Activated CD8-positive, alpha-beta memory T cell treated with anti-CD3 and anti-CD28 coated beads for 36 hours (primary cell): ENCODE measurements around the gene ZNF692. TPM values are rescaled to one million over a fixed set of nuclear protein-coding genes. Genes with fewer than 3 reads are reported as not detected.
"Not testable (repeated sequence)": the region's sequence is repeated elsewhere in the genome, so short reads cannot be mapped to it uniquely, and the experiment has no call there.

Experiments
- CTCF ChIA-PET: fragments of 350-600 bp; sonication (Branson Sonifier 250); formaldehyde crosslinking; loops from one replicate; lab custom pipeline; 2021; ENCODE audit warnings: antibody characterized with exemption; lab: Charles Lee
- POLR2A ChIA-PET: fragments of 350-600 bp; sonication (Branson Sonifier 250); formaldehyde crosslinking; loops from one replicate; lab custom pipeline; 2021; ENCODE audit warnings: antibody characterized with exemption; lab: Charles Lee
- total RNA-seq, 2 experiments: library from RNA; stranded (reverse); gene quantifications; one replicate each; pipeline ENCODE4 v1.2.3, GENCODE V29; 2021

Gene ZNF692
- total RNA-seq, 2 experiments from 2014 or later = 69.4 to 75.9 TPM

DNA sequence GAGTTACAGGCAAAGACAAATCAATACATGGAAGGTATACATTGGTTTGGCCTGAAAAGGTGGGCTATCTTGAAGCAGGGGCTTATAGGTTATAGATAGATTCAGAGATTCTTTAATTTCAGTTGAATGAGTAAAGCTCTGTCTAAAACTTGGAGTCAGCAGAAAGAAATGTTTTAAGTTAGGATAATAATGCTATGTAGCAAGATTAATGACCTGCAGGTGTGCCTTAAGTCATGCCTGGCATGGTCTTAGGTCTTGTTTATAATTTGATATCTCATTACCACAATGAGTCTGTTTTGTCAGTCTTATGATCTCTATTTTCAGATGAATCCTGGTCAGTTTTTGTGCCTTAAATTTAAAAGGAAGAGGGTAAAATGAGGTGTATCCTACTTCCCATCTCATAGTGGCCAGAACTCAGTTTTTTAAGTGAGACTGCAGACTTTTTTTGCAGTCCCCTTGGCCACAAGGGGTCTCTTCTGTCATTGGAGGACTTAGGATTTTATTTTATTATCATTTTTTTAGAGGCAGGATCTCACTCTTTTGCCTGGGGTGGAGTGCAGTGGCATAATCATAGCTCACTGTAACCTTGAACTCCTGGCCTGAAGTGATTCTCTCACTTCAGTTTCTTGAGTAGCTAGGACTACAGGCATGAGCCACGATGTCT is 25.9 kb upstream of the ZNF692 start:
- CTCF ChIA-PET = no interaction called here

DNA sequence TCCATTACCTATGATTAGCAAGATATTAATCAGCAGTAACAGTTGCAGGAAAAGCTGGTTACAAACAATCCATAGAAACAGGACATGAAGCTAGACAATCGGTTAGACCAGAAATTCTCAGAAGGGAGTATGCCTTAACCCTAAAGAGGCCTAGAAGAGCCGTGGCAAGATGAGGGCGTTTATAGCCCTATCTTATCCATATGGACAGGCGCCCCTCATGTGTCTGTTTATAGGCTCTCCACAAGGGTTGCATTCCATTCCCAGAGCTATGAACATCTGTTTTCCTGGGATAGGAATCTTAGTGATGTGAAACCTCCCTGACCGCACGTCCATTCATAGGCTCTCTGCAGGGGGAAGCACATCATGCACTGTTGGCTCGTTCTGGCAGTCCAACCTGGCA is 23.5 kb upstream of the ZNF692 start:
- POLR2A ChIA-PET, CTCF ChIA-PET: not testable (repeated sequence)

More for the DNA sequence above, 25.9 kb upstream of the ZNF692 start:
- POLR2A ChIA-PET = interaction anchor here (1.5 kb wide), 1 partner anchor 11 kb away, joined by 4 read pairs; no protein-coding TSS in a partner anchor

DNA sequence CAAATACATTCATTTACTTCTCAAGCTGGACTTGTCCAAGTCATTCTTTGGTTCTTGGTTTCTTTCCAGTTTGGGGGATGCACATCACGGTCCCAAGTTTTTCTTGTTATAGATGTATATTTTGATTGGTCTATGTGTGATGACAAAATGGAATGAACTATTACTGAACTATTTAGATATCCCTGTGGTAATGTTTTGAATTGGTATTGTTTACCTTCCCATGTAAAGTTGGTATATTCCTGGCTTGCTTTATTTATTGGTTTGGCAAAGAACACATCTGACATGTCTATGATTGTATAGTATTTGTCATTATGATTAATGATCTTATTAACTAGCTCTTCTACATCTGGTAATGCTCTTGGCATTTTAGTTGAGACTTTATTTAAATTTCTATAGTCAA is 22.4 kb upstream of the ZNF692 start:
- CTCF ChIA-PET = no interaction called here
- POLR2A ChIA-PET = no interaction called here

DNA sequence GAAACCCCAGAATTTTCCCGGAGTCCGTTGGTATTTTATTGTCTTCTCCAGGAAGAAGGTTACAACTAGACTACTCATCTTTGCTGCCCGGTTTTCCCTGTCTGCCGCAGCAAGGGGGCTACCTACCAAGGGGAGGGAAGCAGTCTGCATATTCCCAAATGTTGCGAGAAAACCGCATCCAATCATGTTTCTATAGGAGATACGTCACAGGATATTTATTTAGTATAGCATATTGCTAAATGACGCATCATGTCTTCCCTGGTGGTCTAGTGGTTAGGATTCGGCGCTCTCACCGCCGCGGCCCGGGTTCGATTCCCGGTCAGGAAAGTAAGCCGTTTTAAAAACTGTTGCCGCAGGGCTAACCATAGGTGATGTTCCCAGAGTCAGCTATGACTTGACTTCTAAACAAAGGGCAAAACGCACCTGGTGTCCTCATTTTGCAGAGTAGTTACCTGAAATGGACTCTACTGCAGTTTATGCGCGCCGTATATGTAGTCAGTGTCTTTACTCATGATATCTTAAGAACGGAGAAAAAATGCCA is 15.2 kb upstream of the ZNF692 start:
- ChIA-PET POLR2A (interaction anchor here (1.5 kb wide), 1 partner anchor 12 kb away, joined by 4 read pairs; no protein-coding TSS in a partner anchor), CTCF (interaction anchor here (0.8 to 3.0 kb wide), 5 partner anchors 12 to 48 kb away, joined by 3 to 17 read pairs (median 4); partner anchors contain the start of genes ZNF672 and ZNF692)

DNA sequence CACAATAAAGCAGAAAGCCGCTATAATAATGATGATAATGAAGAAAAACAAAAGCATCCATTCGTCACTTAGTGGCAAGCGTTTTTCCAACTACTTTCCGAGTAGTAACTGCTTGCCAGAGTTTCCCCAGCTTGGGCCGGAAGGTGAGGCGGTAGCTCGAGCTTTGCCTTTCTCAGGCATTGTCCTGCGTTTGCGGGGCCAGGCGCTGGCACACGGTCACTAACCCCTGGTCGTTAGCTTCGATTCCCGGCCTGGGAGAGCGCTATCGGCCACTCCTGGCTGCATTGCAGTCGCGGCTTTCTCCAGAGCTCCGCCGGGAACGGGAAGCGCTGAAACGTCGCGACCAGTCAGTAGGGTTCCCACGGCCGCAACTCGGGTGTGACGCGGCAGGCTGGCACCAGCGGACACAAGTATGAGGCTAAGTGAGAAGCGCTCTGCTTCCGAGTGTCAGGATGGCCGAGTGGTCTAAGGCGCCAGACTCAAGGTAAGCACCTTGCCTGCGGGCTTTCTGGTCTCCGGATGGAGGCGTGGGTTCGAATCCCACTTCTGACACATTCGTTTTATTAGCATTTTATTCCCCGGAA is 14.6 kb upstream of the ZNF692 start:
- ChIA-PET CTCF (interaction anchor here (0.8 to 3.0 kb wide), 5 partner anchors 12 to 47 kb away, joined by 3 to 17 read pairs (median 4); partner anchors contain the start of genes ZNF672 and ZNF692), POLR2A (interaction anchor here (1.2 to 1.5 kb wide), 2 partner anchors 12 to 15 kb away, joined by 4 to 5 read pairs; partner anchors contain the start of gene ZNF692)

DNA sequence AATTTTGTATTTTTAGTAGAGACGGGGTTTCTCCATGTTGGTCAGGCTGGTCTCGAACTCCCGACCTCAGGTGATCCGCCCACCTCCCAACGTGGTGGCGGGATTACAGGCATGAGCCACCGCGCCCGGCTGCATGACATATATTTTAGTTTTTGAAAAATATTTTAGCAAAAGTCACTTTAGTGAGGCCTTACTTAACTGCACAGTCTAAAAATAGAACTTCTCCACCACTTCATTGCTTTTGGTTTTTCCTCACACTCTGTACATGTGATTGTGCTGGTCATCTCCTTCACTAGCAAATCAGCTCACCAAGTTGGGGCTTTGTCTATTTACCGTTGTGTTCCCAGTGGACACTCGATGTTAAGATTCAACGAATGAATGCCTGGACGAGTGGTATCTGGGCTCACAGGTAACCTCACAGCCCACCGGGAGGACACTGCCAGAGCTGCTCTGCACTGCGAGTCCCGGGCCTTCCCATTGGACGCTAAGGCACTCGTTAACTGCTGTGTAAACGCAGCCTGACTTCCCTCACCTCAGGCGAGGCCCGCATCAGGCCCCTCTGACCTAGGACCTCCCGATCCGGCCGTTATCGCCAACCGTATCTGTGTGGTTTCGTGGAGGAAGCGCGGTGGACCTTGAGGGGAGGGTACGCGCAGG is 14.0 kb upstream of the ZNF692 start:
- POLR2A ChIA-PET = interaction anchor here (0.8 to 1.2 kb wide), 2 partner anchors 13 to 14 kb away, joined by 3 to 5 read pairs; partner anchors contain the start of gene ZNF692

DNA sequence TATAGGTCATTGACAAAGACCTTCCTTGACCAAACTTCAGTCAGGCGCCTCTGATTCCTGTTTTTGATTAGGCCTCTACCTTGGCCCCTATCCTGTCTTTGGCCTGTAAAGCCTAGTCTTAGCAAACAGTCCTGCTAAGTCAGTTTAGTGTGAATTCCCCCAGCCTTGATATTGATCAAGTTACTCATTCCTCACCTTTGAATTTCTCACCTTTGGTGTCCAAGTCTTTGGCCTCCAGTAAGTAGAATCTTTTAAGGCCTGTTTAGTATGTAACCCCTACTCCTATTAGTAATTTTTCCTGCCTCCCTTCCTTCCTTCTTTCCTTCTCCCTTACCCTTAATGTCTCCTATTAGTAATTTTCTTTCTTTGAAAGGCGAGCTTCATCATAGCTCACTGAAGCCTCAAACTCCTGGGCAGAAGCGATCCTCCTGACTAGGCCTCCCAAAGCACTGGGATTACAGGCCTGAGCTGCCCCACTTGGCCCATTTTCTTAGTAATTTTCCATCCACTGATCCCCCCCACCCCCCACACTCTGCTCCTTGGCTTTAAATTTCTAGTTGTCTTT is 13.0 kb upstream of the ZNF692 start:
- POLR2A ChIA-PET = no interaction called here
- CTCF ChIA-PET = interaction anchor here (3.0 kb wide), 1 partner anchor 13 kb away, joined by 17 read pairs; the partner anchor contains the start of gene ZNF692

More for the DNA sequence above, 14.0 kb upstream of the ZNF692 start:
- CTCF ChIA-PET = interaction anchor here (1.3 to 3.0 kb wide), 3 partner anchors 14 to 46 kb away, joined by 4 to 17 read pairs (median 8); partner anchors contain the start of genes ZNF672 and ZNF692

DNA sequence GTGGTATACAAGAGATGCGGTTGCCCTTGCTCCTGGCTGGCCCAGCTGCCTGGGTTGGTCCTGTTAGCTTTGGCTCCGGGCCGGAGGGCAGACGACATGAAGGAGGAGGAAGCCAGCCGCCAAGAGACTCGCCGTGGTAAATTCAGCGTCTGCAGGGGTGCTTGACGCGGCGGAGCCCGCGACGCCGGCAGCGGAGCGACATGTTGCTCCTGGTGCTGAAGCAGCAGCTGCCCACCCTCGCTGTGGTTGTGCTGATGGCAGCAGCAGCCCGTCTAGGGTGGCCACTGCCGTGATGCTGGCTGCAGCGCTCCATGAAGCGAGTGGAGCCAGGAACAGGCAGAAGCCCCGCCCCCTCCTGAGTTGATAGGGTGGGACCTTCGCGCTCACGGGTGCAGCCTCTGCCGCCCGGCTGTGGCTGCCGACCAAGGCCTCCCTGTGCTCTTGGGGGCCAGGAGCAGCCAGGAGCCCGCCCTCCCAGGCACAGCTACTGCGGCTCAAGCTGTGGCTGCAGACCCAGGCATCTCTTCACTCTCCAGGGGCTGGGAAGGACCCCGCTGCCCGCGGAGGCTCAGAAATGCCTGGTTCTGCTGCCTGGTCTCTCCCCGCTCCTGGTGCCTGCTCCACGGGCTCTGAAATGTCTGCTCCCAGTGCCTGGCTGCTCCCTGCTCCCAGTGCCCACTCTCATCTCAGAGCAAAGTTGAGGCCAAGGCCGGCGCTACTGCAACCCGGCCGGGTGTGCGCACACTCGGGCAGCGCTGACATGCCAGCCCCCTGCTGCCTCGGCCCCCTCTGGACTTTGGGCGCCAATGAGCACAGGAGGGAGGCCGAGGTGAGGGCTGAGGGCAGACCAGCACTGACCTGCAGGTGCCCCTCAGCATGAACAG is 4.4 kb upstream of the ZNF692 start:
- POLR2A ChIA-PET = interaction anchor here (0.9 kb wide), 1 partner anchor 25 kb away, joined by 4 read pairs; the partner anchor contains the start of gene ZNF672
- CTCF ChIA-PET = no interaction called here

DNA sequence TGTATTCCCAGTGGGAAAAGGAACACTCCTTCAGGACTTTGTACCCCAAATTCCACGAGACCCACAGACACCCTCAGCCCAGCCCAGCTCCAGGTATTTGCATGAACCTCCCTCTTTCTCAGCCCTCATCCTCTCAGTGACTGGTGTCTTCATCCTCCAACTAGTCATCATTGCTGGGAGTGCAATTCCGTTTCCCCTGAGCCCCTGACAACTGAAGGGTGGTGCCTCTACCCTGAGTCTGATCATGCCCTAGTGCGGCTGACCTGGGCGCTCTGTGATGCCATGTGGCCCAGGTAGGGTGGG is 3.8 kb upstream of the ZNF692 start:
- POLR2A ChIA-PET = no interaction called here
- CTCF ChIA-PET = interaction anchor here (1.5 kb wide), 1 partner anchor 25 kb away, joined by 4 read pairs; the partner anchor contains the start of gene ZNF672

DNA sequence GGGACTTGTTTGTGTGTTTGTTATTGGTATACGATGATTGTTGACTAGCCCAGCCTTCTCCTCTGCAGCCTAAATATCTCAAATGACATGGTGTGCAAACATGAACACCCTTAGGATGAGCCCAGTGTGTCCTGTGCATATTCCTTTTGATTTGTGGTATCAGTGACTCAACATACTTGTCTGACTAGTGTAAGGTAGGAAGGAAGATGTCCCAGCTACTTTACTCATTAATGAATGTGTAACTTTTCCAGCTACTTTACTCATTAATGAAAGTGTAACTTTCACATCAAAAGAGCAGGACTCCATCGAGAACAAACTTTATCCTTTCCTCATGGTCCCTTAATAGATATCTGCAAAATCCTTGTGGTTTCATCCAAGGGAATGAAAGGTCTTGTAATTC is 2.7 kb upstream of the ZNF692 start:
- POLR2A ChIA-PET = no interaction called here
- CTCF ChIA-PET = interaction anchor here (1.0 to 1.5 kb wide), 2 partner anchors 12 to 24 kb away, joined by 3 to 4 read pairs; partner anchors contain the start of gene ZNF672

DNA sequence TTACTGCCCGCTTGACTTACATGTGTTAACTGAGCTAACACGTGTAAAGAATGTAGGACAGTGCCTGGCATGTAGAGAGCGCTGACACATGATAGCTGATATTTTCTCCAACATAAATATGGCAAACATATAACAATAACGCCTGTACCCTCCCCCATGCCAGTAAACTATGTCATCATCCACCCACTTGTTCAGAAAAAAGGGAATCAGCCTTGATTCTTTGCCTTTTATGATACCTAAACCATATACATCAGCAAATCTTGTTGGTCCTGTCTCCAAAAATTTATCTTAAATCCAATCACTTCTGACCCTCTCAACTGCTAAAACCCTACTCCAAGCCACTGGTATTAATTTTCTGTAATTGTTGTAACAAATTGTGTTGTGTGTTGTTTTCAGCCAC is 1.1 kb upstream of the ZNF692 start:
- CTCF ChIA-PET = interaction anchor here (2.2 to 2.6 kb wide), 2 partner anchors 13 to 34 kb away, joined by 9 to 17 read pairs; partner anchors contain the start of gene SH3BP5L
- POLR2A ChIA-PET = interaction anchor here (0.5 to 2.4 kb wide), 4 partner anchors 11 to 34 kb away, joined by 3 to 23 read pairs (median 6); partner anchors contain the start of genes SH3BP5L and ZNF672

DNA sequence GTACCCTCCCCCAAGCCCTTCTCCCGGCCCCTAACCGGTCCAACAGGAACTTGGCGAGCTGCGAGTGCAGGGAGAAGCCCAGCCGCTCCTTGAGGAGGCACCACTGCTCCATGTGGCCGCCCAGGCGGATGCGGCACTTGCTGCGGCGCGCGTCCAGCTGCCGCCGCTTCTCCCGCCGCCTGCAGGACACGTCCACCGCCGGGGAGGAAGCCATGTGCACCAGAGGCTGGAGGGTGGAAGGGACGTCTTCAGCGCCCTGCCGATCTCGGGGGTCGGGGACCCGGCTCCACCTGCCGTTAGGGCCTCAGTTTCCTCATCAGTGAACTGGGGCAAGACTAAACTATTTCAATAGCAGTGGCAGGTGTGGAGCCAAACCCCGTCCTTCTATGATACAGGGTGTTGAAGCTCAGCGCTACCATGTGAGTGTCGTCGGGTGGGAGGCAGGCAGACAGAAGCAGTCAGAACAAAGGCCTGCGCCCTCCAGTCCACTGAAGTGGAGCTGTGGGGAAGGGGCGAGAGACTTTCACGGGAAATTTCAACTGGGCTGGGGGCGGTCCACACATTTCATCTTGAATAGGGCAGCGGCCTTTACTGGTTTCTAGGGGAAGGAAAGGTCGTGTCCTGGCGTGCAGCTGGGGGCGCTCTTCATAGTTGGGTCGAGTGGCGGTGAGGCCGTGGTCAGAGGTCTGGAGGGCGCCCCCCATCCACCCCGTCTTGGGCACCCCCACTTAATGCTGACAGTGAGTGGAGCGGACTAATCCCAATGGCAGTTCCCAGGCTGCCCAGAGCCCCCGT is 592 bp downstream of the ZNF692 start:
- ChIA-PET CTCF (interaction anchor here (0.6 to 2.6 kb wide), 9 partner anchors 8 to 66 kb away, joined by 3 to 17 read pairs (median 5); partner anchors contain the start of gene SH3BP5L), POLR2A (interaction anchor here (0.8 to 2.4 kb wide), 6 partner anchors 8 to 48 kb away, joined by 3 to 23 read pairs (median 4); partner anchors contain the start of genes SH3BP5L and ZNF672)

DNA sequence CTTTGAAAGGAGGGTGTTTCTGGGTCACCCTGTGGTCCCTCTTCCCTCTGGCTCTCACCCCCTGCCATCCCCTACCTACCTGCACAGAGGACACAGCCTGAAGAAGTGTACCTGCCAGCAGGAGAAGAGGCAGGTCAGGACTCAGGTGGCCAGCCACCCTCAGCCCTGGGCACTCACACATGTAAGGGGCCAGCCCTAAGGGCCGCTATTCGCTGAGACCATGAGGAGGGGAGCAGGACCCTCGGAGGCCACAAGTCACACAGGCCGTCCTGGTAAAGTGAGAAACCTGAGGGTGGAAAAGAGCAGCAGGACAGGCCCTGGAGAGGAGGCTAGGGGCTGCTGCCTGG is 1.2 kb downstream of the ZNF692 start:
- ChIA-PET POLR2A (interaction anchor here (1.1 to 2.4 kb wide), 3 partner anchors 8 to 32 kb away, joined by 3 to 23 read pairs (median 10); partner anchors contain the start of genes SH3BP5L and ZNF672), CTCF (interaction anchor here (1.5 to 2.6 kb wide), 5 partner anchors 15 to 51 kb away, joined by 5 to 17 read pairs (median 9); partner anchors contain the start of gene SH3BP5L)

DNA sequence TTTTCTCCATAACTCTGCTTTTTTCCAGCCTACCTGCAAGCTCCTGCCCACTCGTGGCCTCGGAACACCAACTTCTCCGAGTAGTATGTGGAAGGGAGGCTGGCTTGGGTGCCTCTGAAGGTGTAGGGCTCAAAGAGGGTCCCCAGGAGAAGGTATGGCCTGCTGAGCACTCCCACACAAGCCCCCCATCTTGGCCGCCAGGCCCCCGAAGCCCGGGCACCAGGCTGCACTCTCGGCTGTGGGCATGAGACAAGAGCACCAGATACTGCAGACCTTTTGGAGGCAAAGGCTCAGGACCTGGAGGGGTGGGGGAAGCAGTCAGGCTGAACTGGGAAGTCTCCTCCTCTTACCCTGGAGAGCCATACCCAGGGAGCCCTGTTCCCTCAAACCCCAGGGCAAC is 1.7 kb downstream of the ZNF692 start:
- POLR2A ChIA-PET = no interaction called here

DNA sequence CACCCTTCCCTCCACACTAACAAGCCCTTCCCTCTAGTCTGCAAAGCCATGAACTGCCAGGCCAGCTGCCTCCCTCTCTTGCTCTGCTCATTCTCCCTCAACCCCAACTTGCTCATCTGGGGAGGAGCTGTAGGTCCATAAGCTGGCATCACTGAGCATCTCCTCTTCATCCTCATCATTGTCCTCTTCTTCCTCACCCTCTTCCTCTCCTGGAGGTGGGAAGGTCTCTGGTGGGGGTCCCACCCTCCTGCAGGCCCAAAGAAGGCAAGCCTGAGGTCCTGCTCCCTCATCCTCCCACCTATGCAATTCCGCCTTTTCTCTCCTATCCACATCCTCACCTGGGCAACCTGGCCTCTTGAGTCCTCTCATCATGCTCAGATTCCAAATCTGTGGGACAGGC is 2.7 kb downstream of the ZNF692 start:
- ChIA-PET CTCF (no interaction called here), POLR2A (no interaction called here)

More for the DNA sequence above, 1.7 kb downstream of the ZNF692 start:
- CTCF ChIA-PET = no interaction called here

DNA sequence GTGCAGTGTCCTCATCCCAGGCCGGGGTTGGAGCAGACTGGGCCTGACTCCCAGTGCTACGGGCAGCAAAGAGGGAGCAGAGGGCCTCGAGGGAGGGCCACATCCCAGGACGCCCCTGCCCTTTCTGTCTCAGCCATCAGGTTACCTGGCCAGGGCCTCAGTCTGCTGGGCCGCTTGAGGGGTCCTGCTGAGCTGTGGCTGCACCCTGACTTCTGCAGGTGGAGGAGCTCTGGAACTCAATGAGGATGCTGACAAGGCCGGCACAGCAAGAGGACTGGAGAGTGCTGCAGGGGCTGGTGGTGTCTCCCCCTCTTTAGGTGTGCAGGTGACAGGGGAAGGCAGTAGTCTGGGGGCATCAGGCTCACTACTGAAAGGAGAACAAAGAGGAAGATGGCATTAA is 3.3 kb downstream of the ZNF692 start:
- POLR2A ChIA-PET = no interaction called here
- CTCF ChIA-PET = no interaction called here
